Measurements from ENCODE around the gene SSRP1.

GRCh38 chr11:57368106-57368844 is 32.6 kb upstream of the SSRP1 start:
- TF ChIP-seq CHD1 (IDR thresholded peaks at IDR 0.05; ENCODE audit: low read depth, low read length) (no peak), CTCF (conservative IDR thresholded peaks at IDR 0.05; ENCODE audit: low read depth, low read length) (no peak), CEBPB (IDR thresholded peaks at IDR 0.05; ENCODE audit: low read depth, low read length) (no peak), POLR2A (IDR thresholded peaks at IDR 0.05; ENCODE audit: low read depth, low read length) (no peak), RAD21 (IDR thresholded peaks at IDR 0.05; ENCODE audit: low read length) (no peak), BHLHE40 (IDR thresholded peaks at IDR 0.05; ENCODE audit: low read depth, low read length) (no peak), RFX5 (IDR thresholded peaks at IDR 0.05; ENCODE audit: low read depth, low read length) (no peak), MAFK (IDR thresholded peaks at IDR 0.05; ENCODE audit: low read depth, low read length) (no peak), MAZ (IDR thresholded peaks at IDR 0.05; ENCODE audit: borderline replicate concordance, low read depth, low read length) (no peak), ELK1 (IDR thresholded peaks at IDR 0.05; ENCODE audit: borderline replicate concordance, low read depth, low read length) (no peak), SMC3 (IDR thresholded peaks at IDR 0.05; ENCODE audit: low read depth, low read length) (no peak)
